ENCODE measurements around the gene JAM3.

DNA sequence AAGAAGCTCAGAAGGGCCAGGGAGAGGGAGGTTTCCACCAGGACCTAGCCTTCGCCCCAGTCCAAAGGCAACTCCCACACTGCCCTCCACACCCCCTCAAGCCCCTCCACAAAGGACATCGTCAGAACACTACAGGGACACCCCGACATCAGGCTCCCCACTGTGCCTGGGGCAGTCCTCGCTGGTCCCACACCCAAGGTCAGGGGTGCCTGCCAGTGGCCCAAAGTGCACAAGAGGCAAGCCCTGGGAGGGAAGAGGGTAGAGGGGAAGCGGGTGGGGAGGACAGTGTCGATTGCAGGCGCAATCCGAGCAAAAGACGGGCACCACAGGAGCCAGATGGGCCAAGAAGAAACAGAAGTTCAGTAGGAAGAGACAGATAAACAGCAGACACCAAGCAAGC, 35.6 kb upstream of the JAM3 start:
- TF ChIP-seq EZH2 (IDR thresholded peaks at IDR 0.05; ENCODE audit: insufficient read depth, poor library complexity, severe bottlenecking) (no peak), EZH2phosphoT487 (IDR thresholded peaks at IDR 0.05; ENCODE audit: insufficient read depth, low read depth) (no peak)
